GM18951 (cell line): ENCODE measurements around the gene CFAP74.

Experiments
- POLR2A ChIP-seq: IDR thresholded peaks from 4 replicates; pipeline ENCODE4 v1.6.1; 2011; ENCODE audit warnings: mild to moderate bottlenecking; ENCODE audit not compliant: insufficient read length, insufficient read depth; ENCODE audit errors: extremely low read depth
- in situ Hi-C: fragments of 300-500 bp; cut with MboI; formaldehyde crosslinking; loops from one replicate; pipeline ENCODE4 v1.12.0; 2022; ENCODE audit warnings: low sequenced_read_pairs, mixed read lengths, inconsistent platforms; ENCODE audit not compliant: unreplicated experiment

The CFAP74 gene

GRCh38 chr1:2036287-2036686 lies 32.7 kb upstream of the CFAP74 start:
- no peak for TF ChIP-seq POLR2A
- in situ Hi-C loops: no loop called here

DNA sequence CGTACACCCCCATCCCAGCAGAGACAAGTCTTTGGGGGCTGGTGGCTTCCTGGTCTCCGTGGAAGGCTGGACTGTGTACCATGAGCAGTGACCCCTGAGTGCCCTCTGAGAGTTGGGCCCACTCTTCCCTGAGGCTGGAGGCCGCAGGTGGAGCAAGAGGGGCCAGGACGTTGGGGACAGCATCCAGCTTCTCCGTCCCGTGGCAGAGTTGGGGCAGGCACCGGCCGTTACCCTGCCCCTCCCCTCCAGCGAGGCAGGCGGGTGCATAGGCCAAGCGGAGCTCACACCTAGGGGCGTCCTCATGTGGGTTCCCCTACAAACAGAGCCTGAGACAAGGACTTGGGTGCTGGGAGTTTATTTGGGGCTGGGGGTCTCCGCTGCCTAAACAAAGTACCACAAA lies 29.6 kb upstream of the CFAP74 start:
- in situ Hi-C loops: no loop called here
- TF ChIP-seq POLR2A: no peak

DNA sequence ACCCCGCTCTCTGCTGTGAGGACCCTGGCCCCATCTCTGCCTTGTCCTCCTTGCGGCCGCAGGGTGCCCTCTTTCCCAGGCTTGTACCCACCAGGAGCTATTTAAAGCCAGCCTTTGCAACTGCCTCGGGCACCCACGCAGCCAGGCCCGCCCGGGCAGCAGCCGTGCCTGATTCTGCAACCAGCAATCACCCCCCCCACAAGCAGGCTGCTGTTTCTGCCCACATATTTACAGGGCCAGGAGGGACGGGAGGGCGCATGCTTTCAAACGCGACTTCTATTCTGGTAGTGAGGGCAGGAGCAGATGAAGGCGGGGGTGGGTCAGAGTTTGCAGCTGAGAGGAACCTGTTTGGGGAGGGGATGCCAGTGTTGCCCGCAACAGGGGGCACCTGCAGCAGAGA lies 29.2 kb upstream of the CFAP74 start:
- in situ Hi-C loops: no loop called here
- no peak for TF ChIP-seq POLR2A

GRCh38 chr1:2031546-2032540 lies 28.3 kb upstream of the CFAP74 start:
- TF ChIP-seq POLR2A: no peak
- in situ Hi-C loops: no loop called here

GRCh38 chr1:2030076-2030871 lies 26.7 kb upstream of the CFAP74 start:
- no peak for TF ChIP-seq POLR2A
- in situ Hi-C loops: no loop called here

DNA sequence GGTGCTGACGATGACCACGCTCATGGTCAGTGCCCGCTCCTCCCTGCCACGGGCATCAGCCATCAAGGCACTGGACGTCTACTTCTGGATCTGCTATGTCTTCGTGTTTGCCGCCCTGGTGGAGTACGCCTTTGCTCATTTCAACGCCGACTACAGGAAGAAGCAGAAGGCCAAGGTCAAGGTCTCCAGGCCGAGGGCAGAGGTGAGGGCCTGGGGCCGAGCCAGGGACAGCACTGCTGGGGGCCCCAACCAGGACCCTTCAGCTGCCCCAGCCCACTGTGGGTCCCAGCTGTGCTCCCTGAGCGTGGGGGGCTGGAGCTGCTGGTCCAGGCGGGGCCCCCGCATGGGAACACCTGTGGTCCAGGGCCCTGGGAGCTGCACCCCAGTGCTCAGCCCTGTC lies 26.0 kb upstream of the CFAP74 start:
- no peak for TF ChIP-seq POLR2A
- in situ Hi-C loops: no loop called here

GRCh38 chr1:2028870-2029560 lies 25.4 kb upstream of the CFAP74 start:
- no peak for TF ChIP-seq POLR2A
- in situ Hi-C loops: no loop called here

GRCh38 chr1:2027961-2028583 lies 24.5 kb upstream of the CFAP74 start:
- TF ChIP-seq POLR2A: no peak
- in situ Hi-C loops: no loop called here

DNA sequence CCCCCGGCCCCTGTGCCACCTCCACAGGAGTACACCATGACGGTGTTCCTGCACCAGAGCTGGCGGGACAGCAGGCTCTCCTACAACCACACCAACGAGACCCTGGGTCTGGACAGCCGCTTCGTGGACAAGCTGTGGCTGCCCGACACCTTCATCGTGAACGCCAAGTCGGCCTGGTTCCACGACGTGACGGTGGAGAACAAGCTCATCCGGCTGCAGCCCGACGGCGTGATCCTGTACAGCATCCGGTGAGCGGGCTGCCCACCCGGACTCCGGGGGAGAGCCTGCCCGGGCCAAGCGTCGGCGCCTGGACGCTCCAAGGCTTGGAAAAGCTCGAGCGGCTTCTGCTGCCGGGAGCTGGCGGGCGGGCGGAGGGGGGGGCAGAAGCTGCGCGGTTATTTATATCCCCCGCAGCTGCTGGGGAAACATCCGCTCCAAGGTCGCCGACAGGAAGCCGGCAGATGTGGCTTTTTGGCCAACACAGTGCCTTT lies 21.9 kb upstream of the CFAP74 start:
- in situ Hi-C loops: no loop called here
- TF ChIP-seq POLR2A: no peak

GRCh38 chr1:2024887-2025286 lies 21.3 kb upstream of the CFAP74 start:
- no peak for TF ChIP-seq POLR2A
- in situ Hi-C loops: no loop called here

DNA sequence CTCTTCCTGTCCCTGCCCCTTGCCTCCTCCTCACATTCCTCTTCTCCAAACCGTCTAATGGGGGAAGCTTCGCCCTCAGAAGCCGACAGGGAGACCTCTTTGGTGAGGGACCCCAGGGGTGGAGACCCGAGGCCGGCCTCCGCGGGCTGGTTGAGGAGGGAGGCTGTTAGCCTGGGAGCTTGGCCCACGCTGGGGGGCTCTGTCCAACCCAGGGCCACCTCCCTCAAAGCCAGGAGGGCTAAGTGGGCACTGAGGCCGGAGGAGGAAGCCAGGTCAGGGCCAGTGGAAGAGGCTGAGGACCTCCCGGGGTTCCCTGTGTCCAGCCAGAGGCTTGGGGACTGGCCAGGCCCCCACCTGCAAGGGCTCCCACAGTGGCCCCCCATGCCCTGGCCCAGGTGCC lies 20.9 kb upstream of the CFAP74 start:
- no peak for TF ChIP-seq POLR2A
- in situ Hi-C loops: no loop called here

DNA sequence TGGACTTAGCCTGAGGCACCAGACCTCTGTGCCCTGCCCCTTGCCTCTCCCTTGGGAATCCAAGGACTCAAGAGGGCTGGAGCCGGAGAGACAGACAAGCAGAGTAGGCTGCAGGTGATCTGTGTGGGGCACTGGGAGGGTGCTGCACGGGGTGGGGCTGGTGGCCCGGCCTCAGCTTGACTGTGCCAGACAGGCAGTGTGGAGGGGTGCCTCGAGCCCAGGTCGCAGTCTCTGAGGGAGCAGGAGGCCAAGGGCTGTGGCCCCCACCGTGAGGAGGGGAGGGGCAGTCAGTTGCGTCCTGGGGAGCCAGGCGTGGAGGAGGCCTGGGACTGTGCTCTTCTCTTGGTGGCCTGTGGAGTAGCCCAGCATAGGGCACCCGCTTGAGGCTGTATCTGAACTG lies 19.6 kb upstream of the CFAP74 start:
- in situ Hi-C loops: no loop called here

DNA sequence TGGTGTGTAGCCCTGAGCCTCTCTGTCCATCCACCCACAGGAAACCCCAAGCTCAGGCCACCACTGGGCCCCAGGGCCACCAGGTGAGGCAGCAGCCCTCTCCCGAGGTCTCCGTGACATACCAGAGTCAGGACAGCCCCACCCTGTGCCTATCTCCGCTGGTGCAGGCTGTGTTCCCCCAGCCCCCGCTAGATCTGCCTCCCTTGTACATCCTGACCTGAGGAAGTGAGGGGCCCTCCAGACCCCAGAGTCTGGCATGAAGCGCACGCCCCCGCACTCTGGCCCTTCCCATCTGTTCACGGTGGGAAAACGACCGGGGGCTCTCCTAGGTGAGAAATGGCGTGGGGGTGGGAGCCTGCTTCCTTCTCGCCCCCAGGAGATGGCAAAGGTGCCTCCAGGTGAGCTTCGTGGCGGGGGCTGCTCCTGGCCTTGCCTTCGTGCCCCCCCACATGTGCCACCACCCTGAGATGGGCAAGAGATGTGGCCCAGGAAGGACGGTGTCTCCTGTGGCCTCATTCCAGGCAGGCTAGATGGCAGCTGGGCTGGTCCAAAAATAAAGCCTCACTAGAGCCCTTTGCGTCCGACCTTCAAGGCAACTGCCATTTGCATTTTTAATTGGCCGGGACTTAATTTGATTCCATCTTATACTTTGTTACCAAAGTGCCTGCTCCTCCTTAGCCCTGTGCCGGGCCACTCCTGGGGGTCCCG lies 18.6 kb upstream of the CFAP74 start:
- TF ChIP-seq POLR2A: no peak
- in situ Hi-C loops: no loop called here

More for the DNA sequence above, 19.6 kb upstream of the CFAP74 start:
- TF ChIP-seq POLR2A: no peak
